Activated CD8-positive, alpha-beta T cell treated with anti-CD3 and anti-CD28 coated beads for 36 hours (primary cell): ENCODE measurements around the gene FOXO1. TPM values are rescaled to one million over a fixed set of nuclear protein-coding genes. Genes with fewer than 3 reads are reported as not detected.

Experiments
- ATAC-seq: fragments of 200-7000 bp; cut with Tn5 transposase; one replicate; pipeline ENCODE4 v1.10.0; 2021; ENCODE audit warnings: mild to moderate bottlenecking, moderate library complexity
- CTCF ChIA-PET: fragments of 350-600 bp; sonication (Branson Sonifier 250); formaldehyde crosslinking; loops from one replicate; lab custom pipeline; 2021; ENCODE audit warnings: antibody characterized with exemption; lab: Charles Lee
- POLR2A ChIA-PET: fragments of 350-600 bp; sonication (Branson Sonifier 250); formaldehyde crosslinking; loops from one replicate; lab custom pipeline; 2021; ENCODE audit warnings: antibody characterized with exemption; lab: Charles Lee
- DNase-seq: peaks from one replicate; pipeline ENCODE4 v3.0.0-alpha.2; 2020
- H3K27ac Mint-ChIP-seq: one replicate; pipeline ENCODE4 v1.8.0; 2021; ENCODE audit warnings: mild to moderate bottlenecking, mixed read lengths
- H3K27me3 Mint-ChIP-seq: one replicate; pipeline ENCODE4 v1.8.0; 2021; ENCODE audit warnings: mixed read lengths
- H3K36me3 Mint-ChIP-seq: one replicate; pipeline ENCODE4 v1.8.0; 2021; ENCODE audit warnings: low read depth, mixed read lengths
- H3K4me1 Mint-ChIP-seq: one replicate; pipeline ENCODE4 v1.8.0; 2021; ENCODE audit warnings: low read depth, mixed read lengths
- H3K4me3 Mint-ChIP-seq: one replicate; pipeline ENCODE4 v1.8.0; 2021; ENCODE audit warnings: mild to moderate bottlenecking, moderate library complexity, mixed read lengths
- H3K9me3 Mint-ChIP-seq: one replicate; pipeline ENCODE4 v1.8.0; 2021; ENCODE audit warnings: mixed read lengths
- CTCF ChIP-seq: fragments of 200-600 bp; IDR thresholded peaks from one replicate; pipeline ENCODE4 v1.8.0; 2022; ENCODE audit warnings: antibody characterized with exemption, mild to moderate bottlenecking
- intact Hi-C: fragments of 100-400 bp; cut with micrococcal nuclease; formaldehyde crosslinking; loops from one replicate; pipeline ENCODE4 v1.10.0; 2022
- total RNA-seq, 2 experiments: library from RNA; stranded (reverse); gene quantifications; one replicate each; pipeline ENCODE4 v1.2.3, GENCODE V29; 2021

FOXO1 gene
- total RNA-seq, 2 experiments from 2014 or later = 30.6 to 30.8 TPM

- Mint-ChIP-seq H3K27me3 (no peaks in the 10 kb centered on the region), H3K9me3 (peaks cover 7% of the 10 kb centered on the region), H3K4me3 (no peak overlapping the region), H3K36me3 (peaks cover 40% of the 10 kb centered on the region), H3K27ac (peak overlapping the region; percentile 96), H3K4me1 (peaks cover 92% of the 10 kb centered on the region)
- POLR2A ChIA-PET = interaction anchor here (0.6 to 3.5 kb wide), 4 partner anchors 9 to 99 kb away, joined by 3 to 14 read pairs (median 4); no protein-coding TSS in a partner anchor
- CTCF ChIA-PET = interaction anchor here (1.4 to 2.9 kb wide), 2 partner anchors 9 to 56 kb away, joined by 4 to 9 read pairs; no protein-coding TSS in a partner anchor
- ATAC-seq = no peak
- intact Hi-C loops = loop anchor here (5.0 kb wide), 1 partner anchor 51 kb away; no protein-coding TSS in a partner anchor
- DNase-seq = no peak
- no peak for TF ChIP-seq CTCF
These were observed 54.8 kb downstream of the FOXO1 start for GRCh38 chr13:40611635-40612034.

GRCh38 chr13:40611004-40611403 lies 55.4 kb downstream of the FOXO1 start:
- no peak for TF ChIP-seq CTCF
- peaks cover 7% of the 10 kb centered on the region for H3K9me3 Mint-ChIP-seq
- no peaks in the 10 kb centered on the region for H3K27me3 Mint-ChIP-seq
- ChIA-PET POLR2A (interaction anchor here (0.9 to 3.5 kb wide), 3 partner anchors 11 to 55 kb away, joined by 3 to 14 read pairs (median 3); no protein-coding TSS in a partner anchor), CTCF (interaction anchor here (1.4 kb wide), 1 partner anchor 9 kb away, joined by 4 read pairs; no protein-coding TSS in a partner anchor)
- H3K4me1 Mint-ChIP-seq = peaks cover 91% of the 10 kb centered on the region
- no peak overlapping the region for H3K4me3 Mint-ChIP-seq
- peaks cover 41% of the 10 kb centered on the region for H3K36me3 Mint-ChIP-seq
- no peak for DNase-seq
- H3K27ac Mint-ChIP-seq = peak overlapping the region; percentile 96
- intact Hi-C loops = loop anchor here (5.0 kb wide), 1 partner anchor 51 kb away; no protein-coding TSS in a partner anchor
- ATAC-seq = no peak

GRCh38 chr13:40609972-40610726 lies 56.3 kb downstream of the FOXO1 start:
- CTCF ChIA-PET = interaction anchor here (1.6 kb wide), 1 partner anchor 9 kb away, joined by 4 read pairs; no protein-coding TSS in a partner anchor
- intact Hi-C loops = loop anchor here (5.0 to 10.0 kb wide), 2 partner anchors 52 to 225 kb away; no protein-coding TSS in a partner anchor
- DNase-seq (no peak), ATAC-seq (no peak)
- no peak overlapping the region for H3K4me3 Mint-ChIP-seq
- H3K27ac Mint-ChIP-seq = peak overlapping the region; percentile 96
- H3K9me3 Mint-ChIP-seq = peaks cover 7% of the 10 kb centered on the region
- TF ChIP-seq CTCF = no peak
- H3K4me1 Mint-ChIP-seq = peaks cover 91% of the 10 kb centered on the region
- no peaks in the 10 kb centered on the region for H3K27me3 Mint-ChIP-seq
- H3K36me3 Mint-ChIP-seq = peaks cover 44% of the 10 kb centered on the region
- POLR2A ChIA-PET = interaction anchor here (0.8 to 0.9 kb wide), 2 partner anchors 10 to 54 kb away, joined by 3 to 5 read pairs; no protein-coding TSS in a partner anchor

GRCh38 chr13:40608308-40608707 lies 58.1 kb downstream of the FOXO1 start:
- H3K4me1 Mint-ChIP-seq = peaks cover 90% of the 10 kb centered on the region
- H3K9me3 Mint-ChIP-seq = peaks cover 7% of the 10 kb centered on the region
- ChIA-PET POLR2A (interaction anchor here (0.9 to 1.3 kb wide), 3 partner anchors 9 to 58 kb away, joined by 3 read pairs; no protein-coding TSS in a partner anchor), CTCF (interaction anchor here (1.6 kb wide), 1 partner anchor 8 kb away, joined by 4 read pairs; no protein-coding TSS in a partner anchor)
- H3K36me3 Mint-ChIP-seq = peaks cover 37% of the 10 kb centered on the region
- H3K27me3 Mint-ChIP-seq = no peaks in the 10 kb centered on the region
- no peak for ATAC-seq
- intact Hi-C loops = loop anchor here (10.0 kb wide), 1 partner anchor 224 kb away; no protein-coding TSS in a partner anchor
- peak overlapping the region; percentile 73 for H3K27ac Mint-ChIP-seq
- TF ChIP-seq CTCF = no peak
- H3K4me3 Mint-ChIP-seq = no peak overlapping the region
- DNase-seq = no peak
